GM06990 (cell line): ENCODE data around the gene R3HDML.
"Not testable (repeated sequence)": the region's sequence is repeated elsewhere in the genome, so short reads cannot be mapped to it uniquely, and the experiment has no call there.

Source experiments
- DNase-seq: peaks from one replicate; pipeline ENCODE4 v3.0.0-alpha.2; 2011; ENCODE audit not compliant: insufficient read length; ENCODE audit errors: extremely low read depth
- H3K27me3 ChIP-seq: replicated peaks from 2 replicates; pipeline ENCODE4 v1.6.0; 2011; ENCODE audit warnings: low read length; ENCODE audit not compliant: control insufficient read depth, insufficient read depth
- H3K36me3 ChIP-seq: 2 replicates; pipeline ENCODE4 v1.5.1; 2011; ENCODE audit warnings: low read length; ENCODE audit not compliant: control insufficient read depth, insufficient read depth
- H3K4me3 ChIP-seq: replicated peaks from 2 replicates; pipeline ENCODE4 v1.5.1; 2011; ENCODE audit warnings: low read depth, mild to moderate bottlenecking, control low read depth, low read length
- CTCF ChIP-seq: IDR thresholded peaks from 2 replicates; pipeline ENCODE4 v1.5.1; 2011; ENCODE audit warnings: low read length, control low read depth, mild to moderate bottlenecking, inconsistent platforms; ENCODE audit not compliant: insufficient read depth, poor library complexity, severe bottlenecking

The R3HDML gene

GRCh38 chr20:44297721-44298120, 39.1 kb upstream of the R3HDML start:
- no peaks in the 10 kb centered on the region for H3K27me3 ChIP-seq
- H3K4me3 ChIP-seq, result no peak overlapping the region
- DNase-seq, result no peak
- TF ChIP-seq CTCF, result no peak
- no peaks in the 10 kb centered on the region for H3K36me3 ChIP-seq

DNA sequence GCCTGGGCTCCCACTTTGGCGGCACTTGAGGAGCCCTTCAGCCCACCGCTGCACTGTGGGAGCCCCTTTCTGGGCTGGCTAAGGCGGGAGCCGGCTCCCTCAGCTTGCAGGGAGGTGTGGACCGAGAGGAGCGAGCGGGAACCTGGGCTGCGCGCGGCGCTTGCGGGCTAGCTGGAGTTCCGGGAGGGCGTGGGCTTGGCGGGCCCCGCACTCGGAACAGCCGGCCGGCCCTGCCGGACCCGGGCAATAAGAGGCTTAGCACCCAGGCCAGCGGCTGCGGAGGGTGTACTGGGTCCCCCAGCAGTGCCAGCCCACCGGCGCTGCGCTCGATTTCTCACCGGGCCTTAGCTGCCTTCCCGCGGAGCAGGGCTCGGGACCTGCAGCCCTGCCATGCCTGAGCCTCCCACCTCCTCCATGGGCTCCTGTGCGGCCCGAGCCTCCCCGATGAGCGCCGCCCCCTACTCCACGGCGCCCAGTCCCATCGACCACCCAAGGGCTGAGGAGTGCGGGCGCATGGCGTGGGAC, 37.8 kb upstream of the R3HDML start:
- not testable (repeated sequence) for DNase-seq, H3K36me3 ChIP-seq, H3K27me3 ChIP-seq, H3K4me3 ChIP-seq

DNA sequence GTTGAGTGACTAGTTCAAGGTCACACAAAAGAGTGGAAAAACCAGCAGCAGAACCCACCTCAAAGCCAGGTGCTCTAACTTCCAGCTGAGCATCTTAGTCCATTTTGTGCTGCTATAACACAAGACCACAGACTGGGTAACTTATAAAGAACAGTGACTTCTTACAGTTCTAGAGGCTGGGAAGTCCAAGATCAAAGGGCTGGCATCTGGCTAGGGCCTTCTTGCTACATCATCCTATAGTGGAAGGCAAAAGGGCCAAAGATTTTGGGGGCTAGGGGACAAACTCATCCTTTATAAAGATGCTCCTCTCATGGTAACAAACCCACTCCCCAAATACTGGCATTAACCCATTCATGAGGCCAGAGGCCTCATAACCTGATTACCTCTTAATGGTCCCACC, 35.6 kb upstream of the R3HDML start:
- no peak for DNase-seq
- Histone ChIP-seq H3K27me3 (no peaks in the 10 kb centered on the region), H3K4me3 (no peak overlapping the region), H3K36me3 (no peaks in the 10 kb centered on the region)
- no peak for TF ChIP-seq CTCF

DNA sequence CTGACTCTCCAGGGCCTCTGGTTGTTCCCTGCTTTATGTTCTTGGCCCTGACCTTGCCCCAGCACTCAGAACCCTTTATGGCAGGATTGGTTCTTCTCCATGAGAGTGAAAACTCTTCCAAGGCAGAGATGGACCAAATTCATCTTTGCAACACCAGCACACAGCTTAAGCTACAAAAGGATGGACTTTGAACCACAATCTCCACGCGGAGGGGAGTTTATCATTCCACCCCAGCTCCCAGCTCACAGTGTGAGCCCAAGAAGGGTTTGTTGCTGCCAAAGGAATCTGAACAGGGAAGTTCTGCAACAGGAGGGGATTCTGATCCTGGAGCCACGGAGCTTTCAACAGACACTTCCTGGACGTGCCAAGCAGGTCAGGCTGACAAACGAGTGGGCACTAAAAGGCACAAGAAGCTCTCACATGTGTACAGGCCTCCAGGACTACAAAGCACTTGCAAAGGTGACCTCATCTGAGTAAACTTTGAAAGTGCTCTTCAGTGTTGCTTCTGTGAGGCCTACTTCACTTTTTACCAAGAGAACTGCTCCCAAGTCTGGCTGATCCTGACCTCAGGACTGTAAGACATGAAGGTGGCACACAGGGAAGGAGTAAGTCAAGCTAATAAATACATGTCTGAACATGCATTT, 34.7 kb upstream of the R3HDML start:
- Histone ChIP-seq H3K27me3 (no peaks in the 10 kb centered on the region), H3K4me3 (no peak overlapping the region), H3K36me3 (no peaks in the 10 kb centered on the region)
- DNase-seq, result no peak
- no peak for TF ChIP-seq CTCF

DNA sequence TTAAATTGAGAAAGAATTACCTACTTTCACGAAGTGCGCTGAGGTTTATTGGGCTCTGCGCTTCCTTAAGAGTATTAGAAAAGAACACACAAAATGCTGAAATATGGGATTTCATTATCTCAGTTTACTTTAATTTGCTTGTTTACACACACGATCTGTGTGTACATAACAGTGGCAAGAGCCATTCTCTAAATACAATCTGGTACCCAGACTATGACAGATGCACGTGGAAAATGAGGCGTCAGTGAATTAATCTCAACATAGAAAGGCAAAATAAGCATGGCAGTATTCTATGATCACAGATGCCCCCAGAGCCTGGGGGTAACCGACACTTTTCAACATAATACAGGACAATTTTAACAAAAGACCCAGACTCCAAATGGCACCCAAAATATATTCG, 34.1 kb upstream of the R3HDML start:
- TF ChIP-seq CTCF, result no peak
- DNase-seq, result no peak
- Histone ChIP-seq H3K36me3 (no peaks in the 10 kb centered on the region), H3K27me3 (no peaks in the 10 kb centered on the region), H3K4me3 (no peak overlapping the region)

DNA sequence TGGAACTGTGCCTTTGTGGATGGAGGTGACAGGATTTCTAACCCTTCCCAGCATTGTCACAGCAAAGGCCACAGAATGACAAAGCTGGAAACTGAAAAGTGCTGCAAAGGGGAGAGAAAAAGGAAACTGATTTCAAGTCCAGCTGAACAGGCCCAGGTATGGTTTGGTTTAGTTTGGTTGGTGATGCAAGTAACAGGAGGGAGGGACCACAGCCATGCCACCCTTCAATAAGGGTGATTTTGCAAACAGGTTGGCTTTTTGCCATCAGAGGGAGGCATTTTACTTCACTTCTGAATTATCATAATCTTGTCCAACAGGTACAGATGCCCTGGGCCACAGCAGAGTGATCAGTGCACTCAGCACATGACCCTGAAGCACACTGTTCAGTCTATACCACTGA, 32.5 kb upstream of the R3HDML start:
- no peak for TF ChIP-seq CTCF
- H3K27me3 ChIP-seq, result no peaks in the 10 kb centered on the region
- no peaks in the 10 kb centered on the region for H3K36me3 ChIP-seq
- no peak for DNase-seq
- H3K4me3 ChIP-seq, result no peak overlapping the region
